Upper lobe of left lung (tissue), 4 donors: Measurements from ENCODE around the gene ZNF493.

Experiments used
- POLR2A ChIP-seq, 4 donors: fragments of 450-650 bp; IDR thresholded peaks; one replicate each; pipeline ENCODE4 v1.5.1; 2016 to 2017; ENCODE audit warnings: antibody characterized with exemption in 4 of 4, mild to moderate bottlenecking in 2 of 4
- POLR2AphosphoS5 ChIP-seq, 2 donors: sonication (generic); formaldehyde crosslinking; IDR thresholded peaks; one replicate each; pipeline ENCODE4 v1.5.1; 2017; ENCODE audit warnings: antibody characterized with exemption in 2 of 2
- TF ChIP-seq, protein P1 (sequence below), 6 experiments: fragments of 450-650 bp in 4 of 6; fragments of 200-600 bp in 2 of 6; sonication (generic) in 2 of 6; IDR thresholded peaks; one replicate each; pipeline ENCODE4 v1.5.1; 2016 to 2019; ENCODE audit warnings: antibody characterized with exemption in 6 of 6

DNA sequence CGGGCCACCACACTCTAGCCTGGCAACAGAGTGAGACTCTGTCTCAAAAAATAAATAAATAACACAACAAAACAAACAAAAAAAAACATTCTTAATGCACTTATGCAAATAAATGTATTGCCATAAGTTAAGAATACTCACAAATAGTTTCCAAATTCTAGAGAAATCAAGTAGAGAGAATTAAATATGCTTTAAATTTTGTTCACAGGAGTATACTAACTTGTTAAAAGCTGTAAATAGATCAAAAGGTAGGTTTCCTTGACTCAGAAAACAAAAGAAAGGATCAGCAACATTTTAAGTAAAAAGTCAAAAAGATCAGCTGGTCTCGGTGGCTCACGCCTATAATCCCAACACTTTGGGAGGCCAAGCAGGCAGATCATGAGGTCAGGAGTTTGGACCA is 58.0 kb downstream of the ZNF493 start:
- no peak for TF ChIP-seq POLR2AphosphoS5 (IDR thresholded peaks at IDR 0.05)
- TF ChIP-seq POLR2A (IDR thresholded peaks at IDR 0.05), result no peak
- TF ChIP-seq, protein P1, sequence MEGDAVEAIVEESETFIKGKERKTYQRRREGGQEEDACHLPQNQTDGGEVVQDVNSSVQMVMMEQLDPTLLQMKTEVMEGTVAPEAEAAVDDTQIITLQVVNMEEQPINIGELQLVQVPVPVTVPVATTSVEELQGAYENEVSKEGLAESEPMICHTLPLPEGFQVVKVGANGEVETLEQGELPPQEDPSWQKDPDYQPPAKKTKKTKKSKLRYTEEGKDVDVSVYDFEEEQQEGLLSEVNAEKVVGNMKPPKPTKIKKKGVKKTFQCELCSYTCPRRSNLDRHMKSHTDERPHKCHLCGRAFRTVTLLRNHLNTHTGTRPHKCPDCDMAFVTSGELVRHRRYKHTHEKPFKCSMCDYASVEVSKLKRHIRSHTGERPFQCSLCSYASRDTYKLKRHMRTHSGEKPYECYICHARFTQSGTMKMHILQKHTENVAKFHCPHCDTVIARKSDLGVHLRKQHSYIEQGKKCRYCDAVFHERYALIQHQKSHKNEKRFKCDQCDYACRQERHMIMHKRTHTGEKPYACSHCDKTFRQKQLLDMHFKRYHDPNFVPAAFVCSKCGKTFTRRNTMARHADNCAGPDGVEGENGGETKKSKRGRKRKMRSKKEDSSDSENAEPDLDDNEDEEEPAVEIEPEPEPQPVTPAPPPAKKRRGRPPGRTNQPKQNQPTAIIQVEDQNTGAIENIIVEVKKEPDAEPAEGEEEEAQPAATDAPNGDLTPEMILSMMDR (IDR thresholded peaks at IDR 0.05), result no peak
